ENCODE data around the gene C11orf91.

C11orf91 gene

DNA sequence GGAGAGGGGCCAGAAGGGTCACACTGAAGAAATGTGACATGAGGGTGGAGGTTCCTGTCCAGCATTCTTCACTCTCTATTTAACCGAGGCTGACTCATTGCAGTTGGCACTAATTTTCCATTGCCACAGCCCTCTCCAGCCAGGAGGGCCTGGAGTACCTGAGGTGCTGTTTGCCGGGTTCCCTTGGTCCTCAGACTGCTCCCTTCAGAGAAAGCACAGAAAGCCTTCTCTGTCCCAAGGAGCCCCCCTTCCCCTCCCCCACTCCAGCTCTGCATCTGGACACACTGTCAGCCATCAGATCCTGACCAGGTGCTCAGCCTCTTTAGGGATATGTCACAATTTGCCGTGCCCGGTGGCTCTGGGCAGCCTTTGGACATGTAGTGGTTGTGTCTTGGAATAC lies 3.2 kb upstream of the C11orf91 start:
- H3K4me1 ChIP-seq (ENCODE audit: control insufficient read depth, insufficient read depth, low read length), result peaks cover 64% of the 10 kb centered on the region
- no peaks in the 10 kb centered on the region for H3K27me3 ChIP-seq (replicated peaks; ENCODE audit: control insufficient read depth, insufficient read depth, low read length)
- DNase-seq (ENCODE audit: low read depth), result no peak
- H3K36me3 ChIP-seq (ENCODE audit: control insufficient read depth, insufficient read depth, low read length, severe bottlenecking), result peaks cover 28% of the 10 kb centered on the region
- H3K9ac ChIP-seq (ENCODE audit: low read length), result no peak overlapping the region
- H3K9me3 ChIP-seq (ENCODE audit: control insufficient read depth, low read length), result no peaks in the 10 kb centered on the region
- no peak overlapping the region for H3K4me3 ChIP-seq (ENCODE audit: low read length)

DNA sequence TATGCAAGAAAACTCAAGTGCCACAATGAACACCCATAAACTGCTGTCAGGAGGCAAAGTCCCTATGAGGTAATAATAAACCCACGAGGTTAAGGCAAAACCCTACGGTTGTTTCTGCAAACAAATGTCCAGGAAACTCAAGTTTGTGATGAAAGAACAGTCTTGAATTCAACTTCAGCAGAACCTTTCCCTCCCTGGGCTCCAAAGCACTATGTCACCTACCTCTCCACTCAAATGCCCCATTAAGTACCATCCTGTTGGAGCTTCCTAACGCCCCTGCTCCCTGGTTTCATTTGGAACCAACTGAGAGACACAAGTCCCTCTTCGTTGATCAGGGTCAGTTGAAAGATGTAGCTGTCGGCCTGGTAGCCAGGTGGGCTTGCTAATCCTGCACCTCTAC lies 2.6 kb upstream of the C11orf91 start:
- Histone ChIP-seq H3K4me1 (ENCODE audit: control insufficient read depth, insufficient read depth, low read length) (peaks cover 65% of the 10 kb centered on the region), H3K36me3 (ENCODE audit: control insufficient read depth, insufficient read depth, low read length, severe bottlenecking) (peaks cover 24% of the 10 kb centered on the region), H3K27me3 (replicated peaks; ENCODE audit: control insufficient read depth, insufficient read depth, low read length) (no peaks in the 10 kb centered on the region), H3K4me3 (ENCODE audit: low read length) (no peak overlapping the region), H3K9ac (ENCODE audit: low read length) (no peak overlapping the region), H3K9me3 (ENCODE audit: control insufficient read depth, low read length) (no peaks in the 10 kb centered on the region)
- no peak for DNase-seq (ENCODE audit: low read depth)

DNA sequence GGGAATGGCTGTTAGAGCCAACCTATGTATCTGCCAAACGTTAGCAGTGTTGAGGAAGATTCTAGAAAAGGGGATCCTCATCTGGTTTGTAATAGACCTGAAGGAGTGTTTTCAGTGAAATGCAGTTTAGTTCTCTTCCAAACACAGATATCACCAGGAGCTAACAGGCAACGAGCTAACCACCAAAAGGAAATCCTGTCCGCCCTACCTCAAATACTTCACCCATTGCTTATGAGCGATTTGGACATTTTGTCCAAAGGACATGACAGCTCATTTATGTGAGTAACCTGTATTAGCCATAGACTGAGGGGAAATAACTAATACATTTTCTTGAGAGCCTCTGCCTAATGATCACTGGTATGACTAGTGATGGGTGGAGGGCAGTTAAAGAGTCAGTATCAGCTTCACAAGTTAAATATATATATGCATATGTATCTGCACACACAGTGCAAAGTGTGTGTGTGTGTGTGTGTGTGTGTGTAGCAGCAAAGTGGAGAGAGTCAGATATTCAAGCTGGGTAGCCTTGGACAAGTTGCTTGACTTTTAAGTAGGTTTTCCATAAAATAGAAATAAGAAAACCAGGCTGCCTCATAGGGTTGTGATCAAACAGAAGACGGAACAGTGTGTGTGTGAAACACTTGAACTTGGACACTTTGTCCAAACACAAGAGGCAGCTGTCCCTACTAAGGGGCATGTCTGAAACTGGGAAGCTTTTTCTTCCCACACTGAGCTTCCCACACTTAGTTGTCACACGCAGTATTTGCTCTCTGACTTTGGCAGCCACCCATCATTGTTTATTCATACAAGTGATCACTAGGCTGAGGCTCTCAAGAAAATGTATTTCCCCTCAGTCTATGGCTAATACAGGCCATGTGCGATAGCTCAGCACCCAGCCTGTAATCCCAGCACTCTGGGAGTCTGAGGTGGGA lies 940 bp upstream of the C11orf91 start:
- peak; percentile 51 for DNase-seq (ENCODE audit: low read depth)
- Histone ChIP-seq H3K4me1 (ENCODE audit: control insufficient read depth, insufficient read depth, low read length) (peaks cover 64% of the 10 kb centered on the region), H3K36me3 (ENCODE audit: control insufficient read depth, insufficient read depth, low read length, severe bottlenecking) (peaks cover 14% of the 10 kb centered on the region), H3K4me3 (ENCODE audit: low read length) (peak overlapping the region; percentile 78), H3K27me3 (replicated peaks; ENCODE audit: control insufficient read depth, insufficient read depth, low read length) (no peaks in the 10 kb centered on the region), H3K9me3 (ENCODE audit: control insufficient read depth, low read length) (no peaks in the 10 kb centered on the region), H3K9ac (ENCODE audit: low read length) (peak overlapping the region; percentile 73)

DNA sequence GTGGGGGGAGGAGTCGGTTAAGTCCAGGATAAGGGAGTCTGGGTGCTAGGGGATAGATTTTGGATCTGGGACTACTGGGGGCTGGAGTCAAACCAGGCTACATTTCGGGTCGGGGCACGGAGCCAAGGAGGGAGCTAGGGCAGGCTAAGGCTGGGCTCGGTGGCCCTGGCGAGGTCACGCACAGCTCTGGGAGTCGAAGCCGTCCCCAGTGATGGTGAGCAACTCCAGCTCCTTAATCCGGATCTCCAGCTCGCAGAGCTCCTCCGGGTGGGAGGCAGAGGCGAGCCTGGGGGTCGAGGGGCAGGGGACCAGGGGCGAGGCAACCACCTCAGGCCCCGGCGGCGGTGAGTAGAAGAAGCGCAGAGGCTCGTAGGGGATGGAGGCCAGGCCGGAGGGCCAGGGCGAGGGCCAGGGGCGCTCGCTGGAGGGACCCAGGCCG lies 544 bp downstream of the C11orf91 start:
- no peak for DNase-seq (ENCODE audit: low read depth)
- Histone ChIP-seq H3K4me1 (ENCODE audit: control insufficient read depth, insufficient read depth, low read length) (peaks cover 59% of the 10 kb centered on the region), H3K36me3 (ENCODE audit: control insufficient read depth, insufficient read depth, low read length, severe bottlenecking) (peaks cover 6% of the 10 kb centered on the region), H3K4me3 (ENCODE audit: low read length) (peak overlapping the region; percentile 57), H3K9me3 (ENCODE audit: control insufficient read depth, low read length) (no peaks in the 10 kb centered on the region), H3K27me3 (replicated peaks; ENCODE audit: control insufficient read depth, insufficient read depth, low read length) (no peaks in the 10 kb centered on the region), H3K9ac (ENCODE audit: low read length) (peak overlapping the region; percentile 70)

DNA sequence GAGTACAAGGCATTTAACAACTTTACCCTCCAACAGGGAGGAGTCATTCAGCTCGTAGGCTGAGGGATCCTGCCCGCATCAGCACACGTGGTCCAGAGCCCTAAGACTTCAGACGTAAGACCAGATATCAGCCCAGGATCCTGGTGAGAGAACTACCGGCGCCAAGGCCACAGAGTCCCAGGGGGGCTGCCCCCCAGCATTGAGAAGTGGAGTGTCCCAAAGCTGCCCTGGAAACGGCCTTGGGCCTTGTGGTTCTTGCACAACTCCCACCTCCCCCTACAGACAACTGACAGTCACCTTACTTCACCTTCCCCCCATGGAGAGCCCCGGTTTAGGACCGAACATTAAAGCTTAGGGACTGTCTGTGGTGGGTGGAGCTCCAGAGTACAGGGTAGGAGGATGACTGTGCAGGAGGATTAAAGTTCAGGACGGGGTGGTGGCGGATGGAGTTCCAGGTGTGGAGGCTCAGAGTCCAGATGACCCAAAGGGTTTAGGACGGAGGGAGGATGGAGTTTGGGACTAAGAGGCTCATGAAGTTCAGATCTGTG lies 1.0 kb downstream of the C11orf91 start:
- H3K27me3 ChIP-seq (replicated peaks; ENCODE audit: control insufficient read depth, insufficient read depth, low read length), result no peaks in the 10 kb centered on the region
- H3K4me1 ChIP-seq (ENCODE audit: control insufficient read depth, insufficient read depth, low read length), result peaks cover 63% of the 10 kb centered on the region
- peaks cover under 1% of the 10 kb centered on the region for H3K36me3 ChIP-seq (ENCODE audit: control insufficient read depth, insufficient read depth, low read length, severe bottlenecking)
- H3K9ac ChIP-seq (ENCODE audit: low read length), result peak overlapping the region; percentile 70
- H3K9me3 ChIP-seq (ENCODE audit: control insufficient read depth, low read length), result no peaks in the 10 kb centered on the region
- no peak for DNase-seq (ENCODE audit: low read depth)
- H3K4me3 ChIP-seq (ENCODE audit: low read length), result peak overlapping the region; percentile 57

DNA sequence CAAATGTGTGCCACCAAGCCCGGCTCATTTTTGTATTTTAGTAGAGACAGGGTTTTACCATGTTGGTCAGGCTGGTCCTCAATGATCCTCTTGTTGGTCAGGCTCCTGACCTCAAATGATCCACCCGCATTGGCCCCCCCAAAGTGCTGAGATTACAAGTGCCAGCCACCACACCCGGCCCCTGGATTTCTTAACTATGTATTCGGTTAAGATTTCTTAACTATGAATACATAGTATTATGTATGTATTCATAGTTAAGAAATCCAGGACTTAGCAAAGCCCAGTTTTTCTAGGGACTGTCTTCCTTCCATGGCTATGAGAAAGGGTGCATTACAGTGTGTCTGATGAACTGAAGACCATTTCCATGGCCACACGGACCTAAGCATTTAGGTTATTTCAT lies 1.7 kb downstream of the C11orf91 start:
- no peak overlapping the region for H3K4me3 ChIP-seq (ENCODE audit: low read length)
- no peak for DNase-seq (ENCODE audit: low read depth)
- no peak overlapping the region for H3K9ac ChIP-seq (ENCODE audit: low read length)
- H3K9me3 ChIP-seq (ENCODE audit: control insufficient read depth, low read length), result no peaks in the 10 kb centered on the region
- peaks cover 61% of the 10 kb centered on the region for H3K4me1 ChIP-seq (ENCODE audit: control insufficient read depth, insufficient read depth, low read length)
- no peaks in the 10 kb centered on the region for H3K27me3 ChIP-seq (replicated peaks; ENCODE audit: control insufficient read depth, insufficient read depth, low read length)
- H3K36me3 ChIP-seq (ENCODE audit: control insufficient read depth, insufficient read depth, low read length, severe bottlenecking), result no peaks in the 10 kb centered on the region

DNA sequence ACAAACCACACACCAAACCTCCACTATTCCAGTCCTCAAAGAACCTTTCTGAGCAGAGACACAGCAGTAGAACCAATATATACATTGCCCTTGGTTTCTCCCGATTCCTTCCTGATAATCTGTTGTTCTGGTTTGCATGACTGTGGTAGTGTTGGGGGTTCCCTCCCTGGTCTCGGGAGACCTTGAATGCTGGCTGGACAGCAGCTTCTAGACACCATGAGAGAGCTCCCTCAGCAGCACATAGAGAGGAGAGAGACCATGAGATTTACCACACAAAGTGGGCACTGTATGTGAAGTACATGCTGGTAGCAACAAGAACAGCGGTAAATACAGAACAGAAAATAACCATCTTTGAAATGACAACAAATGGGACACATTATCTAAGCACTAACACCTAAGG lies 2.6 kb downstream of the C11orf91 start:
- no peaks in the 10 kb centered on the region for H3K27me3 ChIP-seq (replicated peaks; ENCODE audit: control insufficient read depth, insufficient read depth, low read length)
- H3K4me3 ChIP-seq (ENCODE audit: low read length), result no peak overlapping the region
- no peak for DNase-seq (ENCODE audit: low read depth)
- no peaks in the 10 kb centered on the region for H3K9me3 ChIP-seq (ENCODE audit: control insufficient read depth, low read length)
- peaks cover 60% of the 10 kb centered on the region for H3K4me1 ChIP-seq (ENCODE audit: control insufficient read depth, insufficient read depth, low read length)
- H3K9ac ChIP-seq (ENCODE audit: low read length), result no peak overlapping the region
- no peaks in the 10 kb centered on the region for H3K36me3 ChIP-seq (ENCODE audit: control insufficient read depth, insufficient read depth, low read length, severe bottlenecking)

DNA sequence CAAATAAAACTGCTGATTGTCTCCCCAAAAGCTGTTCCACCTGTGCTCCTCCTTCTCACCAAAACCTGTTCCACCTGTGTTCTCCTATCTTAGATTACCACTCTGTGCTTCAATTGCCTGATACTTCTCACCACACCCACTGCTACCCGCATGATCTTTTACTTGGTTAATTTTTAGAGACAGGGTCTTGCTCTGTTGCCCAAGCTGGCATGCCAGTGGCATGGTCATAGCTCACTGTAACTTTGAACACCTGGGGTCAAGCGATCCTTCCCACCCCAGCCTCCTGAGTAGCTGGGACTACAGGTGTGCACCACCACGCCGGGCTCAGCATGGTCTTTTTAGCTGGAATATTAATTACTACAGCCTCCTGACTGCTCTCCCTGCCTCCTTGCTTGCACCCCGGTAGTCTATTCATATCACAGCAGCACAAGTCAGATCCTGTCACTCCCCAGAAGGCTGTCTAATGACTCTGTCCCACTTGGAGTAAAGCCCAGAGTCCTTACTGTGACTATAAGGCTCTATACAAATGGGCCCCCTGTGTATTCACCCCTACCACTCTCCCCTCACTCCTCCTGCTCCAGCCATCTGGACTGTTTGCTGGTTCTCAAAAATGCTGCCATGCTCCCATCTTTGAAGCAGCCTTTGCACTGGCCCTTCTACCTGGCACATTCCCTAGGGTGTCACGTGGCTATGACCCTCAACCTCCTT lies 3.5 kb downstream of the C11orf91 start:
- H3K9me3 ChIP-seq (ENCODE audit: control insufficient read depth, low read length), result no peaks in the 10 kb centered on the region
- no peak overlapping the region for H3K9ac ChIP-seq (ENCODE audit: low read length)
- DNase-seq (ENCODE audit: low read depth), result no peak
- H3K36me3 ChIP-seq (ENCODE audit: control insufficient read depth, insufficient read depth, low read length, severe bottlenecking), result no peaks in the 10 kb centered on the region
- no peak overlapping the region for H3K4me3 ChIP-seq (ENCODE audit: low read length)
- H3K27me3 ChIP-seq (replicated peaks; ENCODE audit: control insufficient read depth, insufficient read depth, low read length), result no peaks in the 10 kb centered on the region
- H3K4me1 ChIP-seq (ENCODE audit: control insufficient read depth, insufficient read depth, low read length), result peaks cover 59% of the 10 kb centered on the region

DNA sequence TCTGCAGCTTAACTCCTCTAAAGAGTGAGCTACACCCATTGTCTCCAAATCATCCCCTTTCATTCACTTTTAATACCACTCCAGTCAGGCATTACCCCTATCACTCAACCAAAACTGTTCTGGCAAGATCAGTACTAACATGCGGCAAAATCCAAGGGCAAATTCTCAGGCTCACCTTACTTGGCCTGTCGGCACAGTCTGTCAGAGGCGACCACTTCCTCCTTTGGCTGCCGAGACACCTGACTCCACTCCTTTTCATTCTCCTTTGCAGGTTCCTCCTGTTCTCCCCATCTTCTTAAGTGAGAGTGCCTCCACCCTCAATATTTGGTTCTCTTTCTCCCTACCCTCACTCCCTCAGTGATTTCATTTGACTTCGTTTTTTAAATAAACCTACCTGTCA lies 4.2 kb downstream of the C11orf91 start:
- DNase-seq (ENCODE audit: low read depth), result no peak
- H3K36me3 ChIP-seq (ENCODE audit: control insufficient read depth, insufficient read depth, low read length, severe bottlenecking), result no peaks in the 10 kb centered on the region
- H3K9me3 ChIP-seq (ENCODE audit: control insufficient read depth, low read length), result no peaks in the 10 kb centered on the region
- no peak overlapping the region for H3K4me3 ChIP-seq (ENCODE audit: low read length)
- no peak overlapping the region for H3K9ac ChIP-seq (ENCODE audit: low read length)
- H3K4me1 ChIP-seq (ENCODE audit: control insufficient read depth, insufficient read depth, low read length), result peaks cover 59% of the 10 kb centered on the region
- H3K27me3 ChIP-seq (replicated peaks; ENCODE audit: control insufficient read depth, insufficient read depth, low read length), result no peaks in the 10 kb centered on the region

DNA sequence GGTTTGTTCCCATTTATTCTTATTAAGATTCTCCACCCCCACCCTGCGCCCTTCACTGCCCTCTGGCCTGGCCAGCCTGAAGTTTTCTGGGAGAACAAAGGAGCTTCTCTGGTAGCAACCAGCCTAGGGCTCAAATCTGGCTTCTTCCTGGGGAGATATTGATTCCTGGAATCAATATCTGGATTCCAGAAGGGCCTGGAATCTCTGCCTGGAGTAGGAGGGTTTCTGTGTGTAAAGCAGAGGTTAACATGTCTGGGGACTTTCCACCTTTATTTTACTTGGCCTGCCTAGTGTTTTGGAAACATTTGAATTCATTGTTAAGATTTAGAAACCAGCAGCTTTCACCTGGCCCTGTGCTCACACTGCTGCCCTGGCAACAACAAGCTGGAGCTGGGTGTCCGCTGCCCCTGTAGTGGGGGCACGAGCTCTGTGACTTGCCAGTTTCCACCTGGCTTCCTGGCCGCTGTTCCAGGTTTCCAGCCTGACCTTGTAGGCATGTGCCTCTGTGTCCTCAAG lies 5.5 kb downstream of the C11orf91 start:
- no peak overlapping the region for H3K4me3 ChIP-seq (ENCODE audit: low read length)
- H3K36me3 ChIP-seq (ENCODE audit: control insufficient read depth, insufficient read depth, low read length, severe bottlenecking), result no peaks in the 10 kb centered on the region
- DNase-seq (ENCODE audit: low read depth), result no peak
- H3K9ac ChIP-seq (ENCODE audit: low read length), result no peak overlapping the region
- no peaks in the 10 kb centered on the region for H3K27me3 ChIP-seq (replicated peaks; ENCODE audit: control insufficient read depth, insufficient read depth, low read length)
- H3K4me1 ChIP-seq (ENCODE audit: control insufficient read depth, insufficient read depth, low read length), result peaks cover 67% of the 10 kb centered on the region
- no peaks in the 10 kb centered on the region for H3K9me3 ChIP-seq (ENCODE audit: control insufficient read depth, low read length)
